MG63 (cell line): ENCODE results near the gene MBTD1. TPM values are rescaled to one million over a fixed set of nuclear protein-coding genes. Genes with fewer than 3 reads are reported as not detected.
"Not testable (repeated sequence)": the region's sequence is repeated elsewhere in the genome, so short reads cannot be mapped to it uniquely, and the experiment has no call there.

Experiments
- DNase-seq: peaks from one replicate; pipeline ENCODE4 v3.0.0-alpha.2; 2020
- H3K27me3 ChIP-seq: fragments of 250-450 bp; sonication (Bioruptor Pico); 2 replicates; pipeline ENCODE4 v1.5.1; 2020; ENCODE audit warnings: mild to moderate bottlenecking, moderate library complexity
- H3K36me3 ChIP-seq: fragments of 250-450 bp; sonication (Bioruptor Pico); 2 replicates; pipeline ENCODE4 v1.5.1; 2020; ENCODE audit warnings: mild to moderate bottlenecking, moderate library complexity
- H3K4me3 ChIP-seq: fragments of 250-450 bp; sonication (Bioruptor Pico); 2 replicates; pipeline ENCODE4 v1.5.1; 2020; ENCODE audit warnings: mild to moderate bottlenecking, moderate library complexity
- H3K9me3 ChIP-seq: fragments of 250-450 bp; sonication (Bioruptor Pico); 2 replicates; pipeline ENCODE4 v1.5.1; 2020; ENCODE audit warnings: mild to moderate bottlenecking, moderate library complexity
- total RNA-seq: library from RNA; depleted of rRNA; stranded (reverse); fragments of >200 nt; shearing (Covaris generic); gene quantifications from 2 replicates; pipeline ENCODE4 v1.2.3, GENCODE V29; 2014; ENCODE audit warnings: low replicate concordance; rRNA removed

MBTD1 gene
- 4.8 and 8.9 TPM in 2 replicates for total RNA-seq

GRCh38 chr17:51259564-51260236 is at the start of gene MBTD1:
Gene MBTD1 (minus strand): TSS chr17:51260049. CDS start chr17:51225161, 34,888 bp downstream.
- peak within 1 kb of the TSS; percentile 98 for H3K4me3 ChIP-seq
- DNase-seq = peak; percentile 92
- H3K27me3 ChIP-seq = no peaks in the 10 kb centered on the region
- H3K9me3 ChIP-seq = no peaks in the 10 kb centered on the region
- H3K36me3 ChIP-seq = peaks cover 44% of the 10 kb centered on the region

DNA sequence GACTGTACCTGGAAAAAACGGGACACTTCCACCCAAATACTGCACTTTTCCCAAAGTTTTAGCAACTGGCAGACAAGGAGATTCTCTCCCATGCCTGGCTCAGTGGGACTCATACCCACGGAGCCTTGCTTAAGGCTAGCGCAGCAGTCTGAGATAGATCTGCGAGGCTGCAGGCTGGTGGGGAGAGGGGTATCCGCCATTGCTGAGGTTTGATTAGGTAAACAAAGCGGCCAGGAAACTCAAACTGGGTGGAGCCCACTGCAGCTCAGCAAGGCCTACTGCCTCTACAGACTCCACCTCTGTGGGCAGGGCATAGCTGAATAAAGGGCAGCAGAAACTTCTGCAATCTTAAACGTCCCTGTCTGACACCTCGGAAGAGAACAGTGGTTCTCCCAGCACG is 45.3 kb upstream of the MBTD1 start:
- H3K27me3 ChIP-seq = no peaks in the 10 kb centered on the region
- H3K9me3 ChIP-seq = peaks cover 15% of the 10 kb centered on the region
- no peak for DNase-seq
- no peak overlapping the region for H3K4me3 ChIP-seq
- no peaks in the 10 kb centered on the region for H3K36me3 ChIP-seq

- DNase-seq = no peak
- 0 out of 2 replicates have a peak, but pooled peaks cover 3% of the 10 kb centered on the region for H3K27me3 ChIP-seq
- H3K4me3 ChIP-seq = no peak overlapping the region
Observed at GRCh38 chr17:51299859-51300258, 40.0 kb upstream of the MBTD1 start.

GRCh38 chr17:51298508-51299371 is 38.9 kb upstream of the MBTD1 start:
- Histone ChIP-seq H3K9me3 (no peaks in the 10 kb centered on the region), H3K36me3 (peaks cover 47% of the 10 kb centered on the region), H3K27me3 (0 out of 2 replicates have a peak, but pooled peaks cover 3% of the 10 kb centered on the region), H3K4me3 (no peak overlapping the region)
- no peak for DNase-seq

More at GRCh38 chr17:51299859-51300258, 40.0 kb upstream of the MBTD1 start:
- H3K36me3 ChIP-seq = peaks cover 36% of the 10 kb centered on the region
- no peaks in the 10 kb centered on the region for H3K9me3 ChIP-seq

DNA sequence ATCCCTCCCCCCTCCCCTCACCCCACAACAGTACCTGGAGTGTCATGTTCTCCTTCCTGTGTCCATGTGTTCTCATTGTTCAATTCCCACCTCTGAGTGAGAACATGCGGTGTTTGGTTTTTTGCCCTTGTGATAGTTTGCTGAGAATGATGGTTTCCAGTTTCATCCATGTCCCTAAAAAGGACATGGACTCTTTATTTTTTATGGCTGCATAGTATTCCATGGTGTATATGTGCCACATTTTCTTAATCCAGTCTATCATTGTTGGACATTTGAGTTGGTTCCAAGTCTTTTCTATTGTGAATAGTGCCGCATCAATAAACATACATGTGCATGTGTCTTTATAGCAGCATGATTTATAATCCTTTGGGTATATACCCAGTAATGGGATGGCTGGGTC is 34.5 kb upstream of the MBTD1 start:
- DNase-seq, H3K9me3 ChIP-seq, H3K27me3 ChIP-seq, H3K4me3 ChIP-seq: not testable (repeated sequence)
- H3K36me3 ChIP-seq = peaks cover 82% of the 10 kb centered on the region

- Histone ChIP-seq H3K36me3 (peaks cover 90% of the 10 kb centered on the region), H3K4me3 (no peak overlapping the region), H3K9me3 (no peaks in the 10 kb centered on the region), H3K27me3 (no peaks in the 10 kb centered on the region)
- DNase-seq = no peak
Observed at GRCh38 chr17:51289696-51290111, 29.9 kb upstream of the MBTD1 start.

GRCh38 chr17:51287412-51287811 is 27.6 kb upstream of the MBTD1 start:
- H3K27me3 ChIP-seq = no peaks in the 10 kb centered on the region
- peaks cover 83% of the 10 kb centered on the region for H3K36me3 ChIP-seq
- H3K9me3 ChIP-seq = no peaks in the 10 kb centered on the region
- H3K4me3 ChIP-seq = no peak overlapping the region
- DNase-seq = no peak

DNA sequence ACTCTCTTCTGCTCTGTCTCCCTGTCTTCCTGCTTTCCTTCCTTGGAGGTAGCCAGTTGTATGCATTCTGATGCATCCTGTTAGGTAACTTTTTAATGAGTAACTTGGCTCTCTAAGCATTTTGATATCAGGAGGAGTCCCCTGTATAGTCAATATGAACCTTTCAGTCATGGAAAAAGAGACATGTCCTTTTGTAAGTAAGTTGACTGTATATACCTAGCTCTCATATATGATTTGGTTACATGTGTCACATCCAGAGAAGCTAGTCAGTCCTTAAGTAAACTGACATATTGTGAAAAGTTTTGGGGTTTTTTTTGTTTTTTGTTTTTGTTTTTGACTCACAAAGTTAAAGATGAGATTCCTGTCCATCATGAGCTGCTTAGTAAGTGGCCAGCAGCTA is 19.3 kb upstream of the MBTD1 start:
- no peak for DNase-seq
- Histone ChIP-seq H3K9me3 (no peaks in the 10 kb centered on the region), H3K36me3 (peaks cover 76% of the 10 kb centered on the region), H3K4me3 (no peak overlapping the region), H3K27me3 (no peaks in the 10 kb centered on the region)

GRCh38 chr17:51275381-51275780 is 15.5 kb upstream of the MBTD1 start:
- Histone ChIP-seq H3K36me3 (peaks cover 90% of the 10 kb centered on the region), H3K4me3 (no peak overlapping the region), H3K9me3 (no peaks in the 10 kb centered on the region), H3K27me3 (no peaks in the 10 kb centered on the region)
- DNase-seq = no peak

- no peak overlapping the region for H3K4me3 ChIP-seq
- DNase-seq = no peak
- H3K27me3 ChIP-seq = no peaks in the 10 kb centered on the region
- peaks cover 90% of the 10 kb centered on the region for H3K36me3 ChIP-seq
- no peaks in the 10 kb centered on the region for H3K9me3 ChIP-seq
Observed at GRCh38 chr17:51272812-51273211, 13.0 kb upstream of the MBTD1 start.

DNA sequence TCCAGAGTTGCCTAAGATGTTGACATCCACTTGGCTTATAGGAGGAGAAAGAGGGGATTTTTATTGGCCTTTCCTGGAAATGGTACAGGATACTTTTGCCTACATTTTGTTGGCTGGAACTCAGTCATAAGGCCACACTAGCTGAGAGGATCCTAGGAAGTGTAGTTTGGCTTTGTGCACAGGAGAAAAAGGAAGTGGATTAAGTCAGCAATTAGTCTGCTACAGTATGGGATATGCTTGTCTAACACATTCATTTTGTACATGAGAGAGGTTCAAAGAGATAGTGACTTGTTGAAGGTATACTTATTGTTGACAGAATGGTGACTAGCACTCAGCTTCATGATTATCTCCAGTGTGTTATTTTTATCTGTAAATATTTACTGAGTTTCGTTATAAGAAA is 10.8 kb upstream of the MBTD1 start:
- no peaks in the 10 kb centered on the region for H3K27me3 ChIP-seq
- H3K4me3 ChIP-seq = no peak overlapping the region
- H3K9me3 ChIP-seq = no peaks in the 10 kb centered on the region
- DNase-seq = no peak
- peaks cover 89% of the 10 kb centered on the region for H3K36me3 ChIP-seq

GRCh38 chr17:51269991-51270390 is 10.1 kb upstream of the MBTD1 start:
- Histone ChIP-seq H3K9me3 (no peaks in the 10 kb centered on the region), H3K27me3 (no peaks in the 10 kb centered on the region), H3K4me3 (no peak overlapping the region), H3K36me3 (peaks cover 88% of the 10 kb centered on the region)
- no peak for DNase-seq

DNA sequence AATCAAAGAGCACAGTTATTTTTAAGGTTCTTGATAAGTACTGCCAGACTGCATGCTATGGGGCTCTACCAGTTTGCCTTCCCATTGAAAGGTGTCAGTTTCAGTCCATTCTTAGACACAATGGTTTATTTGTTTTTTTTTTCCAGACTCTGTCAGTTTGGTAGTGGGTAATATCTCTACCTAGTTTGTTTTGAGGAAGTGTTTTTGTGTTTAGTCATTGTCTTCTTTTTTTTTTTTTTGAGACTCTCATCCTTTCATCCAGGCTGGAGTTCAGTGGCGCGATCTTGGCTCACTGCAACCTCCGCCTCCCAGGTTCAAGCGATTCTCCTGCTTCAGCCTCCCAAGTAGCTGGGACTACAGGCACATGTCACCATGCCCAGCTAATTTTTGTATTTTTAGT is 4.6 kb upstream of the MBTD1 start:
- H3K36me3 ChIP-seq = peaks cover 56% of the 10 kb centered on the region
- not testable (repeated sequence) for H3K27me3 ChIP-seq, DNase-seq, H3K9me3 ChIP-seq, H3K4me3 ChIP-seq

- Histone ChIP-seq H3K9me3 (no peaks in the 10 kb centered on the region), H3K27me3 (no peaks in the 10 kb centered on the region), H3K36me3 (peaks cover 43% of the 10 kb centered on the region), H3K4me3 (no peak overlapping the region)
- DNase-seq = no peak
Observed at GRCh38 chr17:51263006-51263405, 3.2 kb upstream of the MBTD1 start.

DNA sequence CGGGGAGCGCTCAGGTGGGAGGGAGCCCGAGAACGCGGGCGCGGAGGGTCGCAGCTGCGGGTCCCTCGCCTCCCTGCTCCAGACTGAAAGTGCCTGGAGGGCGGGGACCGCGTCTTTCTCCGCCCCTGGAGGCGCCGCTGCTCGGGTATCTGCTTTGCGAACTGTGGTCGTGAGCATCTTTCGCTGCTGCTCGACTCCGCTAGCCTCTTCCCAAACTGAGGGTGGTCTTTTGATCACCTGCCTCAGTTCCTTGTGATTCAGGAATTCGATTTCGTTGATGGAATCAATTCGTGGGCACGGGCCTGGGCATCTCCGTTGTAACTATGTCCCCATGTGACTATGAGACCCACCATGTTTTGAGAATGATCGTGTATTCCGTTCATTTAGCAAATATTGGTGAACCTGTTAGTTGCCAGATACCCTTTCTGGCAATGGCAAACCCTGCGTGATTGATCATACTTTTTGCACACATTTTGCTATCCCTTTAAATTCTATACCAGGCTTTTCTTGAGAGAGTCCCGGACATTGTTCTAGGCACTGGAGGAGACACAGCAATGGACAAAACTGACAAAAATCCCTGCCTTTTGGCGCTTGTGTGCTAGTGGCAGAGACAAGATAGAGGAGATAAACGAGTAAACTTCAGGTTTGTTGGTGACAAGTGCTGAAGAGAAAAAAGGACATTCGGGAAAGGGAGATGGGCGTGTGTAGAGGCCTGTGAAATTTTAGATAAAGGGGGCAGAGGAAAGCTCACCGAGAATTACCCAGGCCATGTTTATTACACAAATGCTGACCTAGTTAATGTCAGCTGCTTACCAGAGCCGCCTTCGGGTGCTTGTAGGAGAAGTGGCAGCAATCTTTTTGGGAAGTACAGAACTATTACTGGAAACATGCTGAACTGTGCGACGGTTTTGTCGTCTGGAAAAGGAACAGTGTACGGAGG is 1.4 kb upstream of the MBTD1 start:
- H3K9me3 ChIP-seq = no peaks in the 10 kb centered on the region
- H3K4me3 ChIP-seq = peak overlapping the region; percentile 98
- peaks cover 42% of the 10 kb centered on the region for H3K36me3 ChIP-seq
- H3K27me3 ChIP-seq = no peaks in the 10 kb centered on the region
- DNase-seq = no peak

DNA sequence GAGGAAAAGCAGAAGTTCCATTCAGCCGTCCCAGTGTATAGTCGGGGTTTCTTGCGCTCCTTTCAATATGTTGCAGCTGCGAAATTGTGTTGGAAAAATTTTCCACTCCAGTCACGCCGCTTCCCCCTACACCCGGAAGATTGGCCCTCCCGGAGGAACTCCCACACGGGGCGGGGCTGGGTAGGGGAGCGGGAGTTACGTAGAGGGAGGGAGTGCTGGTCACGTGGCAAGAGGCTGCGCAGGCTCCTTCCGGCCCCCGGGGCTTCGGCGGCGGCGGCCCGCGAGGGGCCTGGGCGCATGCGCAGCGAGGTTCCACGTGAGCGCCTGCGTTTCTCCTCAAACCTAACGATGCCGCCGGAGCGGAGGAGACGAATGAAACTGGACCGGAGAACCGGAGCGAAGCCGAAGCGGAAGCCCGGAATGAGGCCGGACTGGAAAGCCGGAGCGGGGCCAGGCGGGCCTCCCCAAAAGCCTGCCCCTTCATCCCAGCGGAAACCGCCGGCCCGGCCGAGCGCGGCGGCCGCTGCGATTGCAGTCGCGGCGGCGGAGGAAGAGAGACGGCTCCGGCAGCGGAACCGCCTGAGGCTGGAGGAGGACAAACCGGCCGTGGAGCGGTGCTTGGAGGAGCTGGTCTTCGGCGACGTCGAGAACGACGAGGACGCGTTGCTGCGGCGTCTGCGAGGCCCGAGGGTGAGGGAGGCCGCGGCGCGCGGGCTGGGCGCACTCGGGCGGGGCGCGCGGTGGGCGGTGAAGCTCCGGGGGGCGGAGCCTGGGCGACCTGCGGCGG is 581 bp upstream of the MBTD1 start, which contains the start of gene UTP18:
Gene UTP18 (plus strand): TSS at position 310 of the 787 bp plus-strand sequence. CDS start 39 bp downstream, at position 349.
- no peaks in the 10 kb centered on the region for H3K27me3 ChIP-seq
- no peaks in the 10 kb centered on the region for H3K9me3 ChIP-seq
- peak within 1 kb of the TSS; percentile 98 for H3K4me3 ChIP-seq
- peaks cover 42% of the 10 kb centered on the region for H3K36me3 ChIP-seq
- peak; percentile 98 for DNase-seq
